GM12875 (cell line): ENCODE results near the gene USB1.
"Not testable (repeated sequence)": the region's sequence is repeated elsewhere in the genome, so short reads cannot be mapped to it uniquely, and the experiment has no call there.

Source experiments
- H3K4me3 ChIP-seq: one replicate; pipeline ENCODE4 v1.5.1; 2011; ENCODE audit warnings: low read depth, low read length, control low read depth
- CTCF ChIP-seq: IDR thresholded peaks from 2 replicates; pipeline ENCODE4 v1.5.1; 2011; ENCODE audit warnings: low read depth, mild to moderate bottlenecking, control low read depth, inconsistent platforms, low read length, moderate library complexity, borderline replicate concordance; ENCODE audit not compliant: insufficient read depth

USB1 gene

GRCh38 chr16:57998992-57999365 is 2.2 kb upstream of the USB1 start:
- H3K4me3 ChIP-seq = no peak overlapping the region
- no peak for TF ChIP-seq CTCF

- peak overlapping the region; percentile 65 for H3K4me3 ChIP-seq
- TF ChIP-seq CTCF = no peak
Measured at GRCh38 chr16:57999366-57999970, 1.7 kb upstream of the USB1 start.

GRCh38 chr16:57999971-58000705 is 1.1 kb upstream of the USB1 start, which contains the start of gene ZNF319:
TSS of gene ZNF319 (minus strand) at chr16:58000672. CDS start at chr16:57998265, 2,407 bp downstream.
- 0 out of 2 replicates have a peak, but pooled peaks have one; percentile 0 for TF ChIP-seq CTCF
- peak within 1 kb of the TSS; percentile 65 for H3K4me3 ChIP-seq

- peak overlapping the region; percentile 52 for H3K4me3 ChIP-seq
- no peak for TF ChIP-seq CTCF
Measured at GRCh38 chr16:58001781-58002415, 691 bp downstream of the USB1 start.

GRCh38 chr16:58002416-58002800 is 1.2 kb downstream of the USB1 start:
- H3K4me3 ChIP-seq = no peak overlapping the region
- TF ChIP-seq CTCF = no peak

GRCh38 chr16:58002936-58003335 is 1.7 kb downstream of the USB1 start:
- TF ChIP-seq CTCF = no peak

GRCh38 chr16:58004736-58005135 is 3.5 kb downstream of the USB1 start:
- not testable (repeated sequence) for H3K4me3 ChIP-seq

More at GRCh38 chr16:58002936-58003335, 1.7 kb downstream of the USB1 start:
- no peak overlapping the region for H3K4me3 ChIP-seq
